ENCODE measurements around the gene ITPR1. TPM values are rescaled to one million over a fixed set of nuclear protein-coding genes. Genes with fewer than 3 reads are reported as not detected.
"Not testable (repeated sequence)": the region's sequence is repeated elsewhere in the genome, so short reads cannot be mapped to it uniquely, and the experiment has no call there.

ITPR1 gene
- 10 to 100 TPM in 1 of 2 donors, 1 to 10 TPM in 1; 8.9 to 21.2 TPM for total RNA-seq
- long read RNA-seq, partial matches to known transcripts, result 0 of 1 reads
- long read RNA-seq, other reads (novel, unspliced or antisense), result 0 of 1 reads

- DNase-seq, result peak; percentile 98 to 99
- intact Hi-C loops (cut with DNase I, micrococcal nuclease), result no loop called here
- ATAC-seq, result peak; percentile 97
Measured at GRCh38 chr3:4493014-4493940, at the start of gene ITPR1. TSS of gene ITPR1 (plus strand) at chr3:4493348. CDS start at chr3:4516492, 23,144 bp downstream.

GRCh38 chr3:4447295-4447999 is 45.7 kb upstream of the ITPR1 start:
- DNase-seq, result no peak
- no peak for ATAC-seq
- intact Hi-C loops (cut with DNase I, micrococcal nuclease), result no loop called here

- ATAC-seq (no peak), DNase-seq (no peak)
- intact Hi-C loops (cut with DNase I, micrococcal nuclease), result no loop called here
Measured at GRCh38 chr3:4448187-4448586, 45.0 kb upstream of the ITPR1 start.

DNA sequence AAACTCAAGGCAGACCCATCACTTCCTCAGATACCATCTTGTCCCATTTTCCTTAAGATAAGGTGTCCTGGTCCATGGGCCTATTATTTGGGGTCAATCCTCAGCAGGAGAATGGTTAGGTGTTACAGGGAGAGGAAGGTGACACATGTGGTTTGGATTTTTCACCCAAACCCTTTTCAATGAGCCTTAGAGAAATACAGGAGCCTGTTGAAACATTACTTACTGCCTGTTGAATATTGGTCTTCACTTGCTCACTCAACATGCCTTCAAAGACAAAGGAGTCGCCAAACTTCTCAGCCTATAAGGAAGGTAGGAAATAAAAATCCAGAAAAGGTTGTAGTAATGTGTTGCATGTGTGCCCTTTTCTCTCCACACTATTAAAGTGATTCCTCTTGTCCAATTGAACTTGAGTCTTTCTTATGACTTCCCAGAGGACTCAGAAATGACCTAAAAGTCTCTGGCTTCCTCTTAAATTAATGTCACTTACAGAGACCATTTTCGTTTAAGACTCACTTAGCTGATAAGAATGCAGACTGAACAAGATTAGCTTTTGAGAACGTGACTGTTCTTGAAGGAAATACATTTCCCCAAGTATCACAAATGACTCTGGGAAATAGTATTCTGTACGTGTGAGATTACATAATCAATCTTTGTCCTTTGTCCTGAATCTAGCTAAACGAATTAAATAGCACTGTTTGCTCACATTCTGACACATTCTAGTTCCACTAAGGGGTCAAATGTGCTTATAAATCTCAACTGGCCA is 43.9 kb upstream of the ITPR1 start:
- no peak for DNase-seq
- no peak for ATAC-seq
- intact Hi-C loops (cut with DNase I, micrococcal nuclease), result no loop called here

GRCh38 chr3:4454142-4454541 is 39.0 kb upstream of the ITPR1 start:
- intact Hi-C loops (cut with DNase I, micrococcal nuclease), result no loop called here
- DNase-seq (no peak), ATAC-seq (no peak)

- DNase-seq; intact Hi-C loops (cut with DNase I, micrococcal nuclease); ATAC-seq: not testable (repeated sequence)
Measured at GRCh38 chr3:4456780-4457179, 36.4 kb upstream of the ITPR1 start.

DNA sequence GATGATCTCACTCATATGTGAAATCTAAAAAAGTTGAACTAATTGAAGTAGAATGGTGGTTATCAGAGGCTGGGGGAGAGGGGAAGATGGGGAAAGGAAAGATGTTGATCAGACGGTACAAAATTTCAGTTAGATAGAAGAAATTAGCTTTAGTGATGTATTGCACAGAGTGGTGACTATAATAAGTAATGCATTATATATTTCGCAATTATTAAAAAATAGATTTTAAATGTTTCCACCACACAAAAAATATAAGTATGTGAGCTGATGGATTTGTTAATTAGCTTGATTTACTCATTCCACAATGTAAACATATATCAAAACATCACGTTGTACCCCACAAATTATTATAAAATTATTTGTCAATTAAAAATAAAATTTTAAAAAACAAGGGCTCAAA is 34.2 kb upstream of the ITPR1 start:
- no peak for ATAC-seq
- intact Hi-C loops (cut with DNase I, micrococcal nuclease), result no loop called here
- no peak for DNase-seq

DNA sequence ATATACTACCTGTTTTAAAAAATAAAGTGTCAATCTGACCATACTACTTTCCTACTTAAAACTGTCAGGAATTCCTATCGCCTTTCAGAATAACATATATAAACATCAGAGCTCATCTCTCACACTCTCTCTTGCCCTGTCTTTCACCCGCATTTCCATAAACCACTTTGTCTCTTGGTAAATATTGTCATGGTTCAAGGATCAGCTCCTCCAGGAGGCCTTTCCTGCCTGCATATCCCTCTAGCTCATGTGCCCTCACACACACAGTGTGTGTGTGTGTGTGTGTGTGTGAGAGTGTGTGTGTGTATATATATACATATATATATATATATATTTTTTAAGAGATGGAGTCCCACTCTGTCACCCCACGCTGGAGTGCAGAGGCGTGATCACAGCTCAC is 32.8 kb upstream of the ITPR1 start:
- ATAC-seq (no peak), DNase-seq (no peak)
- intact Hi-C loops (cut with DNase I, micrococcal nuclease), result no loop called here

DNA sequence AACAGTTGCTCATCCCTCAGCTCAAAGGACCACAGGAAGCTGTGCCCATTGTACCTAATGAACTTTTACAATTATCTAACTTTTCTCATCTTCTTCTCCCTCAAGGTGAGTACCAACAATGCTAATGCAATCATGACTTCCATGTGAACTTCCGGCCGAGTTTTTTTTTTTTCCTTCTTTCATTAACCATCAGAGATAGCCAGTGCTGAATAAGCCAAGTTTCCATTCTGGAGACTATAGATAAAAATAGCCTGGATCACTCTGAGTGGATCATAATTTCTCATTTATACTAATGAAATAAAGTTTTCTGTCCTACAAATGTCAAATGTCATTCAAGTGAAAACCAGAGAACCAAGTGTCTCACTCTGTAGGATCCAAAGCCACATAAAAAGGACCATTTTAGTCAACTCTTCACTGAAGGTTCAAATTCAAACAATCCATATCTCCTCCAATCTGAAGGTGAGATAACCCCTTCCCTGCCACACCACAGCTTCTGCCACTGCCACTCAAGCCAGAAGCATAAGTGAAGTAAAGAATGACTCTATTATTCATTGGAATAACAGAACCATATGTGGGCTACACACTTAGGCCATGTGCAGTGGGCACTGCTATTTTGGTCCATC is 31.6 kb upstream of the ITPR1 start:
- intact Hi-C loops (cut with DNase I, micrococcal nuclease), result no loop called here
- no peak for DNase-seq
- no peak for ATAC-seq

- ATAC-seq (no peak), DNase-seq (no peak)
- intact Hi-C loops (cut with DNase I, micrococcal nuclease), result no loop called here
Measured at GRCh38 chr3:4462369-4463040, 30.6 kb upstream of the ITPR1 start.

GRCh38 chr3:4464576-4464975 is 28.6 kb upstream of the ITPR1 start:
- intact Hi-C loops (cut with DNase I, micrococcal nuclease), result no loop called here
- ATAC-seq, result no peak
- DNase-seq, result no peak

- DNase-seq, result peak; percentile 76 to 87
- peak; percentile 99 for ATAC-seq
- intact Hi-C loops (cut with DNase I, micrococcal nuclease), result no loop called here
Measured at GRCh38 chr3:4466741-4467521, 26.2 kb upstream of the ITPR1 start, which contains the start of gene SUMF1. TSS of gene SUMF1 (minus strand) at chr3:4467269. CDS start at chr3:4467245, 24 bp downstream.

GRCh38 chr3:4467522-4467867 is 25.7 kb upstream of the ITPR1 start:
- DNase-seq (peak in 1 of 2 donors; percentile 9), ATAC-seq (no peak)
- intact Hi-C loops (cut with DNase I, micrococcal nuclease), result no loop called here

DNA sequence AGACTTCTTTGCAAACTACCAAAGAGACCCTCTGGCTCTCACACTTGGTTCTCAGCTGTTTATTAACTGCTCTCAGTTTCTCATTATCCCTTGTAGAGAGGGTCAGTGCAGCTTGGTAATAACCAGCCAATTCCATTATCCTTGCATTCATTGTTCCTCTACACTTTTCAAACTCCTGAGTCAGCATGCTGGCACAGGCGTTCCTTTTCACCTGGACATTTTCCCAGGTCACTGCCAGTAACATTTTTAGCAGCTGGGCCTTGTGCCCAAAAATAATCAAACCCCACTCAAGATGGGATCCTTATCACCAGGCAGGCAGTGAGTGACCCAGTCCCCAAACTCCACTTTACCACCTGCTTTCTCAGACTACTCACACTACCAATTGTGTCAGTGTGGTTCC is 21.2 kb upstream of the ITPR1 start:
- ATAC-seq (no peak), DNase-seq (no peak)
- intact Hi-C loops (cut with DNase I, micrococcal nuclease), result no loop called here

DNA sequence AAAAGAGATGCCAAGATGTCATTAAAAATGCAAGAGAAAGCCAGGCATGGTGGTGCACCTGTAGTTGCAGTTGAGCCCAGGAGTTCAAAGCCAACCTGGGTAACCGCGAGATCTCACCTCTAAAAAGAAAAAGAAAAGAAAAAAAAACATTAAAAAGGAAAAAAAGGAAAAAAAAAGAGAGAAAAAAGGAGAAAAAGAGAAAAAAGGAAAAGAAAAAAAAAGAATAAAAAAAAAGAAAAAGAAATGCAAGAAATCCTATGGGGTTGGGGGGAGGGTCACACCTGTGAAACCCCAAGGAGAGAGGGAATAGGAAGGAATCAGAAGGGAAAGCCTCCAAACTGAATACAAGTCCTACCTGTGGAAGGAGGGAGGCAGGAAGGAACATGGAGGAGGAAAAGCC is 20.8 kb upstream of the ITPR1 start:
- DNase-seq (no peak), ATAC-seq (no peak)
- intact Hi-C loops (cut with DNase I, micrococcal nuclease), result no loop called here

DNA sequence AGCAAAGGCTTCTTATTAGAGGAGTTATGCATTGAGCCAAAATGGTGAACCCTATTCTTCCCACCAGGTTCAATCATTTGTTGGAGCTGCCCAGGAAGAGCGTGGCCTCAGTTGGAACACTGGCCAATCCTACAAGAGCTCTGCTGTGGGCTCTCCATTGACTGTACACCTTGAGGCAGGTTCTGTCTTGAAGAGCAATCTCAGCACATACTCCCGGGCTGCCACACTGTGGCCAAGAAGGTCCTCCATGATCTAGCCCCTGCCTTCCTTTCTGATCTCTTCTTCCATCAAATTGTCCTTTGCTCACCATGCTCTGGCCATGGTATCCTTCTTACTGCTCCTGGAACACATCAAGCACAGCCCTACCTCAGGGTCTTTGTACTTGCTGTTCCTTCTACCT is 20.4 kb upstream of the ITPR1 start:
- ATAC-seq, result no peak
- no peak for DNase-seq
- intact Hi-C loops (cut with DNase I, micrococcal nuclease), result no loop called here

DNA sequence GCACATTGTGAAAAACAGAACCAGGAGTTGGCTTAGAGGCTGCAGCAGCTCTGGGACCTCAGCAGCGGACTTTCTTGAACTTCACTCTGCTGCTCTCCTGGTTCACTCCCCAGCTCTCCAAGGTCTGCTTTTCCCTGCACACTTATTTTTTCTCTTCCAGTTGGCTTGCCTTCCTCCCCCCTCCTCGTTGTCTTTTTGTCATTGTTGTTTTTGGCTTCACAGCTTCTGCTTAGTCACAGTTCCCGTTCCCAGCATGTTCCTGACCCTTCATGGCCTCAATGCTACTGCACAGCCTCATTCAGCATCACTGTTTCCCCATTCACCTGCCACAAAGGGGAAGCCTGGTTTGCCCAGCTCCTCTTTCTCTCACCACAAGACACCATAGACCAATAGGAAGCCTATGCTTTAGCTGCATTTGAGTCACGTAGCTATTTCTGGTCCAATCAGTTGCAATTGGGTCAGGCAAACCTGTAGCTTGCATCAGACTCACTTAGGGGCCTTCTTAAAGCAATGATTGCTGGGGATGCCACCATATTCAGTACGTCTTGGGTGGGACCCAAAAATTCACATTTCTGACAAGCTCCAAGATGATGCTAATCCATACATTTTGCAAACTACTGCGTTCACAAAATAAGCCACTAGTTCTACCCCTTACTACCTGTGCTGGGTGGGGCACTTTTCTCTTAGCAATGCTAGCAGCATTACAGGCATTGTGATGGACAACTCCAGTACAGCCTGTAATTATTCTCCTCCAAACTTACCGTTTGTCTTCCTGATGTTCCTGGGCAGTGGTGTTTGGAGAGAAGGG is 18.3 kb upstream of the ITPR1 start:
- peak; percentile 11 to 33 for DNase-seq

More for the DNA sequence above, 18.3 kb upstream of the ITPR1 start:
- no peak for ATAC-seq
- intact Hi-C loops (cut with DNase I, micrococcal nuclease), result no loop called here
